Measurements from ENCODE around the gene FAXDC2. TPM values are rescaled to one million over a fixed set of nuclear protein-coding genes. Genes with fewer than 3 reads are reported as not detected.

Gene FAXDC2
- total and polyA plus RNA-seq, 2 of the 13 experiments (the other 11 are each of a cell fraction or from before 2014, with no cell fraction given) = 4.7 to 58.8 TPM

DNA sequence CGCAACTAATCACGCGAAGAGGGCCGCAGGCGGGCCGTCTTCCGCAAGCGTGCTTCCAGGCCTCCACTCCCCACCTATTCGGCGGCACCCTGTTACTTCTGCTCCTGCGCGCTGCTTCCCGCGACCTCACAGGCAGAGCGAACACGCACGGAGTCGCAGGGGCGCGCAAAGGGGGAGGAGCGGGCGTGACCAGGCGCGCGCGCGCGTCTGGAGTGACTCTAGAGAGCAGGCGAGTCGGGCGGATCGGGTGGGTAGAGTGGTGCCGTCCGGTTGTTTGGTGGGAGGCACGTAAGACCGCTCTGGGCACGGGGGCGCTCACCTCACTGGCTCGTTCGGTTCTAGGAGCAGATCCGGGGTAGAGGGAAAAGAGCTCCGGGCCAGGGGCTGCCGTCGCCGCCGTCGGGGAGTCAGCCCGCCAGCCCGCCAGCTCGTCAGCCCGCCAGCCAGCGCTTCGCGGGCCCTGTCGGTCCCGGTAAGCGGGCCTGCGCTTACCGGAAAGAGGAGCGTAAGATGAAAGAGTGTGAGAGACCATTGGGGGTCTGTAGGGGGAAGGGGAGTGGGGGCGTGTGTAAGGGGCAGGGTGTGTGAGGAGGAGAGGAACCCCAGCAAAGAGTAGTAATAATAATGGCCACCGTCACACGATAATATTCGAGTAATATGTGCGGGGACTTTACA lies 8.0 kb upstream of the FAXDC2 start, which contains the start of gene CNOT8 (continued):
- TF ChIP-seq ASH2L (IDR thresholded peaks at IDR 0.05; ENCODE audit: insufficient read length, low read depth, low read length) (peak; percentile 74), ZBTB38 (CRISPR knock-in tag; IDR thresholded peaks at IDR 0.05) (peak; percentile 65), ZKSCAN1 (IDR thresholded peaks at IDR 0.05; ENCODE audit: low read length) (no peak), EED (CRISPR knock-in tag; IDR thresholded peaks at IDR 0.05) (peak; percentile 42; the same call in 1 of the 2 replicates), ZNF747 (CRISPR knock-in tag; IDR thresholded peaks at IDR 0.05; ENCODE audit: borderline replicate concordance) (peak; percentile 50), MLLT10 (CRISPR knock-in tag; IDR thresholded peaks at IDR 0.05) (no peak), PTBP1 (IDR thresholded peaks at IDR 0.05; ENCODE audit: low read depth, low read length, poor library complexity, severe bottlenecking) (no peak), ZNF775 (CRISPR knock-in tag; IDR thresholded peaks at IDR 0.05; ENCODE audit: borderline replicate concordance) (no peak), ZNF510 (CRISPR knock-in tag; IDR thresholded peaks at IDR 0.05; ENCODE audit: low read depth) (no peak), ZMYM3 (CRISPR knock-in tag; IDR thresholded peaks at IDR 0.05) (no peak; the same call in 1 of the 2 replicates), MEIS1 (CRISPR knock-in tag; IDR thresholded peaks at IDR 0.05; ENCODE audit: borderline replicate concordance) (no peak), KLF16 (CRISPR knock-in tag; IDR thresholded peaks at IDR 0.05) (peak in 1 of 2 experiments; percentile 74; a peak in 2 of 4 replicates), NFATC3 (CRISPR knock-in tag; IDR thresholded peaks at IDR 0.05) (0 out of 2 replicates have a peak, but pooled peaks have one; percentile 24), REPIN1 (CRISPR knock-in tag; IDR thresholded peaks at IDR 0.05; ENCODE audit: borderline replicate concordance, low read depth) (peak; percentile 68; the same call in 1 of the 2 replicates)
- TF ChIP-seq, protein P1, sequence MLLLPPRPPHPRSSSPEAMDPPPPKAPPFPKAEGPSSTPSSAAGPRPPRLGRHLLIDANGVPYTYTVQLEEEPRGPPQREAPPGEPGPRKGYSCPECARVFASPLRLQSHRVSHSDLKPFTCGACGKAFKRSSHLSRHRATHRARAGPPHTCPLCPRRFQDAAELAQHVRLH (CRISPR knock-in tag; IDR thresholded peaks at IDR 0.05; ENCODE audit: borderline replicate concordance, low read depth) = peak; percentile 67
- TF ChIP-seq, protein P2, sequence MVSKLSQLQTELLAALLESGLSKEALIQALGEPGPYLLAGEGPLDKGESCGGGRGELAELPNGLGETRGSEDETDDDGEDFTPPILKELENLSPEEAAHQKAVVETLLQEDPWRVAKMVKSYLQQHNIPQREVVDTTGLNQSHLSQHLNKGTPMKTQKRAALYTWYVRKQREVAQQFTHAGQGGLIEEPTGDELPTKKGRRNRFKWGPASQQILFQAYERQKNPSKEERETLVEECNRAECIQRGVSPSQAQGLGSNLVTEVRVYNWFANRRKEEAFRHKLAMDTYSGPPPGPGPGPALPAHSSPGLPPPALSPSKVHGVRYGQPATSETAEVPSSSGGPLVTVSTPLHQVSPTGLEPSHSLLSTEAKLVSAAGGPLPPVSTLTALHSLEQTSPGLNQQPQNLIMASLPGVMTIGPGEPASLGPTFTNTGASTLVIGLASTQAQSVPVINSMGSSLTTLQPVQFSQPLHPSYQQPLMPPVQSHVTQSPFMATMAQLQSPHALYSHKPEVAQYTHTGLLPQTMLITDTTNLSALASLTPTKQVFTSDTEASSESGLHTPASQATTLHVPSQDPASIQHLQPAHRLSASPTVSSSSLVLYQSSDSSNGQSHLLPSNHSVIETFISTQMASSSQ (IDR thresholded peaks at IDR 0.05; ENCODE audit: low read depth) = no peak
- TF ChIP-seq, protein P2 (CRISPR knock-in tag; IDR thresholded peaks at IDR 0.05; ENCODE audit: borderline replicate concordance) = no peak; the same call in 1 of the 2 replicates
- TF ChIP-seq, protein P3, sequence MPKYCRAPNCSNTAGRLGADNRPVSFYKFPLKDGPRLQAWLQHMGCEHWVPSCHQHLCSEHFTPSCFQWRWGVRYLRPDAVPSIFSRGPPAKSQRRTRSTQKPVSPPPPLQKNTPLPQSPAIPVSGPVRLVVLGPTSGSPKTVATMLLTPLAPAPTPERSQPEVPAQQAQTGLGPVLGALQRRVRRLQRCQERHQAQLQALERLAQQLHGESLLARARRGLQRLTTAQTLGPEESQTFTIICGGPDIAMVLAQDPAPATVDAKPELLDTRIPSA (CRISPR knock-in tag; IDR thresholded peaks at IDR 0.05; ENCODE audit: borderline replicate concordance) = 0 out of 2 replicates have a peak, but pooled peaks have one; percentile 85
- TF ChIP-seq, protein P4, sequence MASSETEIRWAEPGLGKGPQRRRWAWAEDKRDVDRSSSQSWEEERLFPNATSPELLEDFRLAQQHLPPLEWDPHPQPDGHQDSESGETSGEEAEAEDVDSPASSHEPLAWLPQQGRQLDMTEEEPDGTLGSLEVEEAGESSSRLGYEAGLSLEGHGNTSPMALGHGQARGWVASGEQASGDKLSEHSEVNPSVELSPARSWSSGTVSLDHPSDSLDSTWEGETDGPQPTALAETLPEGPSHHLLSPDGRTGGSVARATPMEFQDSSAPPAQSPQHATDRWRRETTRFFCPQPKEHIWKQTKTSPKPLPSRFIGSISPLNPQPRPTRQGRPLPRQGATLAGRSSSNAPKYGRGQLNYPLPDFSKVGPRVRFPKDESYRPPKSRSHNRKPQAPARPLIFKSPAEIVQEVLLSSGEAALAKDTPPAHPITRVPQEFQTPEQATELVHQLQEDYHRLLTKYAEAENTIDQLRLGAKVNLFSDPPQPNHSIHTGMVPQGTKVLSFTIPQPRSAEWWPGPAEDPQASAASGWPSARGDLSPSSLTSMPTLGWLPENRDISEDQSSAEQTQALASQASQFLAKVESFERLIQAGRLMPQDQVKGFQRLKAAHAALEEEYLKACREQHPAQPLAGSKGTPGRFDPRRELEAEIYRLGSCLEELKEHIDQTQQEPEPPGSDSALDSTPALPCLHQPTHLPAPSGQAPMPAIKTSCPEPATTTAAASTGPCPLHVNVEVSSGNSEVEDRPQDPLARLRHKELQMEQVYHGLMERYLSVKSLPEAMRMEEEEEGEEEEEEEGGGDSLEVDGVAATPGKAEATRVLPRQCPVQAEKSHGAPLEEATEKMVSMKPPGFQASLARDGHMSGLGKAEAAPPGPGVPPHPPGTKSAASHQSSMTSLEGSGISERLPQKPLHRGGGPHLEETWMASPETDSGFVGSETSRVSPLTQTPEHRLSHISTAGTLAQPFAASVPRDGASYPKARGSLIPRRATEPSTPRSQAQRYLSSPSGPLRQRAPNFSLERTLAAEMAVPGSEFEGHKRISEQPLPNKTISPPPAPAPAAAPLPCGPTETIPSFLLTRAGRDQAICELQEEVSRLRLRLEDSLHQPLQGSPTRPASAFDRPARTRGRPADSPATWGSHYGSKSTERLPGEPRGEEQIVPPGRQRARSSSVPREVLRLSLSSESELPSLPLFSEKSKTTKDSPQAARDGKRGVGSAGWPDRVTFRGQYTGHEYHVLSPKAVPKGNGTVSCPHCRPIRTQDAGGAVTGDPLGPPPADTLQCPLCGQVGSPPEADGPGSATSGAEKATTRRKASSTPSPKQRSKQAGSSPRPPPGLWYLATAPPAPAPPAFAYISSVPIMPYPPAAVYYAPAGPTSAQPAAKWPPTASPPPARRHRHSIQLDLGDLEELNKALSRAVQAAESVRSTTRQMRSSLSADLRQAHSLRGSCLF (CRISPR knock-in tag; IDR thresholded peaks at IDR 0.05; ENCODE audit: borderline replicate concordance) = no peak

All from HepG2 (cell line).